K562 (cell line): Measurements from ENCODE around the gene RANBP6. TPM values are rescaled to one million over a fixed set of nuclear protein-coding genes. Genes with fewer than 3 reads are reported as not detected.
"Not testable (repeated sequence)": the region's sequence is repeated elsewhere in the genome, so short reads cannot be mapped to it uniquely, and the experiment has no call there.

Experiments
- ATAC-seq: fragments of 200-7000 bp; cut with Tn5 transposase; 3 replicates; pipeline ENCODE4 v1.9.1; 2020; ENCODE audit warnings: moderate library complexity
- BruUV-seq: library from RNA; stranded (reverse); fragments of 400-500 nt; replicated peaks from 2 replicates; lab custom pipeline; 2021; lab: Mats Ljungman, UMichigan
- CTCF ChIA-PET: fragments of 300-600 bp; formaldehyde crosslinking; extraction: SDS; loops from one replicate; lab custom pipeline; 2021; ENCODE audit warnings: low intra/inter-chr PET ratio; lab: Yijun Ruan, JAX
- POLR2A ChIA-PET: fragments of 300-600, 350-650 bp; sonication (Branson Sonifier 250); formaldehyde crosslinking; extraction: SDS; loops from one replicate; lab custom pipeline; 2021; ENCODE audit warnings: antibody characterized with exemption, inconsistent platforms; lab: Yijun Ruan, JAX
- DNase-seq, 4 experiments: peaks; one replicate each; pipeline versions ENCODE4 v3.0.0 to v3.0.0-alpha.2; 2011 to 2018; ENCODE audit warnings: low spot score in 3 of 4, mixed read lengths in 3 of 4; ENCODE audit errors: extremely low read depth in 1 of 4
- FAIRE-seq: peaks from 2 replicates; lab custom pipeline; 2011; peaks lifted over from hg19 to GRCh38; lab: Jason Lieb, UNC
- H2AFZ ChIP-seq: 2 replicates; pipeline ENCODE4 v1.6.0; 2011; ENCODE audit warnings: low read depth, low read length, control low read depth, inconsistent platforms
- H3K27ac ChIP-seq: fragments of 200-600 bp; 3 replicates; pipeline ENCODE4 v1.8.0; 2011; ENCODE audit warnings: low read depth, mild to moderate bottlenecking, control low read depth, inconsistent platforms, low read length, moderate library complexity, mixed read lengths; ENCODE audit errors: extremely low read depth
- H3K27me3 ChIP-seq, 2 experiments: fragments of 300-600 bp in 1 of 2; 2 replicates in 1 of 2; 3 replicates in 1 of 2; pipeline versions ENCODE4 v1.6.0 to v1.8.0; 2011; ENCODE audit warnings: inconsistent platforms in 2 of 2, low read length in 2 of 2, mild to moderate bottlenecking in 1 of 2, mixed read lengths in 1 of 2, moderate library complexity in 1 of 2; ENCODE audit not compliant: control insufficient read depth in 2 of 2, insufficient read depth in 2 of 2
- H3K36me3 ChIP-seq: fragments of 300-600 bp; 3 replicates; pipeline ENCODE4 v1.8.0; 2011; ENCODE audit warnings: mild to moderate bottlenecking, low read length, inconsistent platforms; ENCODE audit not compliant: control insufficient read depth, insufficient read depth
- H3K4me1 ChIP-seq, 2 experiments: fragments of 200-600 bp in 1 of 2; replicated peaks in 1 of 2; 2 replicates in 1 of 2; 3 replicates in 1 of 2; pipeline versions ENCODE4 v1.5.1 to v1.8.0; 2011; ENCODE audit warnings: inconsistent platforms in 2 of 2, low read length in 2 of 2, mild to moderate bottlenecking in 1 of 2, mixed read lengths in 1 of 2, moderate library complexity in 1 of 2; ENCODE audit not compliant: control insufficient read depth in 2 of 2, insufficient read depth in 2 of 2
- H3K4me2 ChIP-seq: 2 replicates; pipeline ENCODE4 v1.6.1; 2011; ENCODE audit warnings: low read length, control low read depth, inconsistent platforms, mixed read lengths; ENCODE audit not compliant: insufficient read depth
- H3K4me3 ChIP-seq: fragments of 200-600 bp; sonication (generic), shearing (Covaris generic); 2 replicates; pipeline ENCODE4 v1.5.1; 2016; ENCODE audit warnings: control low read depth, inconsistent platforms
- H3K79me2 ChIP-seq: fragments of 200-600 bp; 3 replicates; pipeline ENCODE4 v1.8.0; 2011; ENCODE audit warnings: low read length, inconsistent platforms; ENCODE audit not compliant: control insufficient read depth, insufficient read depth
- H3K9ac ChIP-seq, 2 experiments: 2 replicates each; pipeline versions ENCODE4 v1.6.0 to v1.6.1; 2011; ENCODE audit warnings: low read depth in 2 of 2, low read length in 2 of 2, control low read depth in 1 of 2, inconsistent platforms in 1 of 2, mild to moderate bottlenecking in 1 of 2, mixed read lengths in 1 of 2; ENCODE audit not compliant: insufficient read depth in 1 of 2
- H3K9me1 ChIP-seq: one replicate; pipeline ENCODE4 v1.6.0; 2011; ENCODE audit warnings: inconsistent platforms, mild to moderate bottlenecking, low read length, moderate library complexity; ENCODE audit not compliant: control insufficient read depth, insufficient read depth
- H3K9me3 ChIP-seq: replicated peaks from 2 replicates; pipeline ENCODE4 v1.5.1; 2011; ENCODE audit warnings: low read depth, low read length, inconsistent platforms; ENCODE audit not compliant: control insufficient read depth, insufficient read depth
- H4K20me1 ChIP-seq: replicated peaks from 2 replicates; pipeline ENCODE4 v1.6.1; 2011; ENCODE audit warnings: low read length, inconsistent platforms, mixed read lengths; ENCODE audit not compliant: control insufficient read depth, insufficient read depth
- CEBPG ChIP-seq, 3 experiments: fragments of 200-800 bp in 1 of 3; sonication (Bioruptor generic) in 1 of 3; sonication (generic) in 1 of 3; formaldehyde crosslinking in 1 of 3; IDR thresholded peaks in 2 of 3; conservative IDR thresholded peaks in 1 of 3; 2 replicates each; pipeline versions ENCODE4 v1.6.1 to v1.8.0; 2016 to 2022; ENCODE audit warnings: missing compliant biosample characterization in 2 of 3, missing genetic modification characterization in 2 of 3, mild to moderate bottlenecking in 1 of 3, missing genetic modification reagents in 1 of 3
- FOXA3 ChIP-seq, 2 experiments: fragments of 450-650 bp in 1 of 2; sonication (generic) in 1 of 2; formaldehyde crosslinking; IDR thresholded peaks in 1 of 2; conservative IDR thresholded peaks in 1 of 2; 2 replicates each; pipeline versions ENCODE4 v1.4.0 to v1.8.0; 2020 to 2022; ENCODE audit warnings: mild to moderate bottlenecking in 2 of 2, missing genetic modification reagents in 1 of 2
- POLR2G ChIP-seq: fragments of 200-400 bp; formaldehyde crosslinking; IDR thresholded peaks from 2 replicates; pipeline ENCODE4 v1.6.1; 2017; ENCODE audit warnings: low read depth, mild to moderate bottlenecking, antibody characterized with exemption, low read length, moderate library complexity
- WGBS: fragments of 100-300 bp; shearing (Covaris generic); methylation state at CpG from one replicate; pipeline ENCODE4 v1.1.6; 2016; ENCODE audit warnings: low coverage, mixed read lengths; ENCODE audit not compliant: insufficient coverage; ENCODE audit errors: missing lambda C conversion rate; 5-methylcytosine and 5-hydroxymethylcytosine counted together
- in situ Hi-C: fragments of 300-500 bp; cut with MboI; formaldehyde crosslinking; loops from 4 replicates; pipeline ENCODE4 v1.15.0; 2018; ENCODE audit warnings: inconsistent platforms, mixed read lengths
- intact Hi-C: fragments of 100-400 bp; cut with micrococcal nuclease; formaldehyde crosslinking; loops from 2 replicates; pipeline ENCODE4 v1.14.2; 2022
- polyA plus RNA-seq, 8 experiments: library from polyadenylated mRNA; depleted of rRNA in 4 of 8; stranded (reverse) in 5 of 8; unstranded in 3 of 8; fragments of >200 nt; fragmentation: Nextera tagmentation in 2 of 8; fragmentation: Illumina TruSeq in 1 of 8; extraction: Ambion mirVana in 2 of 8; extraction: Trizol in 1 of 8; gene quantifications; 2 replicates each; pipeline versions ENCODE4 v1.2.1 to v1.2.3, GENCODE V29; 2011 to 2014; ENCODE audit warnings: inconsistent platforms in 1 of 8, missing spikeins in 1 of 8
- total RNA-seq, 7 experiments: library from RNA; depleted of rRNA in 6 of 7; stranded (reverse); fragments of >200 nt in 6 of 7; fragmentation: Illumina TruSeq in 2 of 7; extraction: Trizol in 2 of 7; gene quantifications; 2 replicates each; pipeline versions ENCODE4 v1.2.1 to v1.2.3, GENCODE V29; 2011 to 2021; ENCODE audit warnings: low replicate concordance in 1 of 7

Gene RANBP6
- total and polyA plus RNA-seq, 9 of the 15 experiments (the other 6 are each of a cell fraction or from before 2014, with no cell fraction given) = 10.4 to 19.9 (median 11.5) TPM

- DNase-seq, ATAC-seq, H3K9me1 ChIP-seq, H2AFZ ChIP-seq, CTCF ChIA-PET, H3K4me2 ChIP-seq, BruUV-seq, H3K36me3 ChIP-seq, H3K79me2 ChIP-seq, intact Hi-C loops, H3K27ac ChIP-seq, H3K4me3 ChIP-seq, H3K27me3 ChIP-seq, H3K9me3 ChIP-seq, H3K4me1 ChIP-seq, H3K9ac ChIP-seq, FAIRE-seq, H4K20me1 ChIP-seq: not testable (repeated sequence)
- in situ Hi-C loops = loop anchor here (25.0 kb wide), 2 partner anchors 249 to 499 kb away; no protein-coding TSS in a partner anchor
- peak in 1 of 2 experiments; percentile 37; a peak in 1 of 4 replicates for TF ChIP-seq FOXA3 (CRISPR knock-in tag; conservative IDR thresholded peaks at IDR 0.05 in 1 of 2, IDR thresholded peaks at IDR 0.05 in 1 of 2)
- POLR2A ChIA-PET = interaction anchor here (1.0 kb wide), 1 partner anchor 9 kb away, joined by 4 read pairs; no protein-coding TSS in a partner anchor
- 7% methylated on average over 7 of the region's 7 CpGs for WGBS
These were observed 47.7 kb upstream of the RANBP6 start for GRCh38 chr9:6063146-6063545.

GRCh38 chr9:6055666-6056065 is 40.2 kb upstream of the RANBP6 start:
- Histone ChIP-seq H3K36me3 (no peaks in the 10 kb centered on the region), H3K4me1 (no peaks in the 10 kb centered on the region), H3K4me3 (no peak overlapping the region), H3K27me3 (no peaks in the 10 kb centered on the region), H3K79me2 (no peaks in the 10 kb centered on the region), H3K4me2 (no peak overlapping the region), H3K9me1 (no peaks in the 10 kb centered on the region), H3K27ac (no peak overlapping the region), H3K9me3 (no peaks in the 10 kb centered on the region), H2AFZ (no peak overlapping the region), H4K20me1 (no peaks in the 10 kb centered on the region), H3K9ac (no peak overlapping the region)
- no TSS peak for BruUV-seq
- ChIA-PET POLR2A (no interaction called here), CTCF (interaction anchor here (1.1 to 2.6 kb wide), 3 partner anchors 52 to 250 kb away, joined by 3 to 12 read pairs (median 4); no protein-coding TSS in a partner anchor)
- no peak for ATAC-seq
- whole genome bisulfite sequencing = 7% methylated on average over 3 of the region's 3 CpGs
- no peak for FAIRE-seq
- intact Hi-C loops = loop anchor here (1.0 kb wide), 3 partner anchors 24 to 251 kb away; no protein-coding TSS in a partner anchor
- DNase-seq = no peak
- TF ChIP-seq POLR2G (no peak), CEBPG (CRISPR knock-in tag; IDR thresholded peaks at IDR 0.05) (no peak), CEBPG (tag; conservative IDR thresholded peaks at IDR 0.05 in 1 of 2, IDR thresholded peaks at IDR 0.05 in 1 of 2) (0 out of 4 replicates have a peak, but pooled peaks of 1 of the 2 experiments have one; percentile 3)
- in situ Hi-C loops = loop anchor here (25.0 kb wide), 2 partner anchors 257 to 507 kb away; no protein-coding TSS in a partner anchor
